ENCODE results near the gene PP2D1. TPM values are rescaled to one million over a fixed set of nuclear protein-coding genes. Genes with fewer than 3 reads are reported as not detected.

PP2D1 gene
- total RNA-seq, 1 experiment from 2014 or later = not detected

DNA sequence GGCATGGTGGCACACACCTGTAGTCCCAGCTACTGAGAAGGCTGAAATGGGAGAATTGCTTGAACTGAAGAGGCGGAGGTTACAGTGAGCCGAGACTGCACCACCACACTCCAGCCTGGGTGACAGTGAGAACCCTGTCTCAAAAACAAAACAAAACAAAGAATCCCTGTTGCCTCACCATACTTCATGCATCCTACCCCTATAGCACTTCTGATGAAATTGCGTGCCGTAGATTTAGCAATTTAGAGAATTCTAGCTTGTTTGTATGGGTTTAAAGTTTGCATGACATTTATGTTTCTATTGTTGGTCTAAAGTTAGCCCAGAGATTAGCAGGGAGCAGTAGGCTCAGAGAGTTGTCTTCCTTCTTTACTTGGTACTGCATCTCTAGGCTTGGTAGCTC, 57.4 kb downstream of the PP2D1 start:
- ChIA-PET CTCF (no interaction called here), POLR2A (no interaction called here)
- TF ChIP-seq SIN3A (IDR thresholded peaks at IDR 0.05; ENCODE audit: borderline replicate concordance, insufficient read depth, low read depth, low read length) = no peak
- TF ChIP-seq, protein P1, sequence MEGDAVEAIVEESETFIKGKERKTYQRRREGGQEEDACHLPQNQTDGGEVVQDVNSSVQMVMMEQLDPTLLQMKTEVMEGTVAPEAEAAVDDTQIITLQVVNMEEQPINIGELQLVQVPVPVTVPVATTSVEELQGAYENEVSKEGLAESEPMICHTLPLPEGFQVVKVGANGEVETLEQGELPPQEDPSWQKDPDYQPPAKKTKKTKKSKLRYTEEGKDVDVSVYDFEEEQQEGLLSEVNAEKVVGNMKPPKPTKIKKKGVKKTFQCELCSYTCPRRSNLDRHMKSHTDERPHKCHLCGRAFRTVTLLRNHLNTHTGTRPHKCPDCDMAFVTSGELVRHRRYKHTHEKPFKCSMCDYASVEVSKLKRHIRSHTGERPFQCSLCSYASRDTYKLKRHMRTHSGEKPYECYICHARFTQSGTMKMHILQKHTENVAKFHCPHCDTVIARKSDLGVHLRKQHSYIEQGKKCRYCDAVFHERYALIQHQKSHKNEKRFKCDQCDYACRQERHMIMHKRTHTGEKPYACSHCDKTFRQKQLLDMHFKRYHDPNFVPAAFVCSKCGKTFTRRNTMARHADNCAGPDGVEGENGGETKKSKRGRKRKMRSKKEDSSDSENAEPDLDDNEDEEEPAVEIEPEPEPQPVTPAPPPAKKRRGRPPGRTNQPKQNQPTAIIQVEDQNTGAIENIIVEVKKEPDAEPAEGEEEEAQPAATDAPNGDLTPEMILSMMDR (IDR thresholded peaks at IDR 0.05) = no peak
- no peak for TF ChIP-seq TCF7L2 (IDR thresholded peaks at IDR 0.05; ENCODE audit: low read depth, low read length)
- no peak for TF ChIP-seq POLR2AphosphoS5 (IDR thresholded peaks at IDR 0.05; ENCODE audit: low read depth, low read length)
- TF ChIP-seq, protein P2, sequence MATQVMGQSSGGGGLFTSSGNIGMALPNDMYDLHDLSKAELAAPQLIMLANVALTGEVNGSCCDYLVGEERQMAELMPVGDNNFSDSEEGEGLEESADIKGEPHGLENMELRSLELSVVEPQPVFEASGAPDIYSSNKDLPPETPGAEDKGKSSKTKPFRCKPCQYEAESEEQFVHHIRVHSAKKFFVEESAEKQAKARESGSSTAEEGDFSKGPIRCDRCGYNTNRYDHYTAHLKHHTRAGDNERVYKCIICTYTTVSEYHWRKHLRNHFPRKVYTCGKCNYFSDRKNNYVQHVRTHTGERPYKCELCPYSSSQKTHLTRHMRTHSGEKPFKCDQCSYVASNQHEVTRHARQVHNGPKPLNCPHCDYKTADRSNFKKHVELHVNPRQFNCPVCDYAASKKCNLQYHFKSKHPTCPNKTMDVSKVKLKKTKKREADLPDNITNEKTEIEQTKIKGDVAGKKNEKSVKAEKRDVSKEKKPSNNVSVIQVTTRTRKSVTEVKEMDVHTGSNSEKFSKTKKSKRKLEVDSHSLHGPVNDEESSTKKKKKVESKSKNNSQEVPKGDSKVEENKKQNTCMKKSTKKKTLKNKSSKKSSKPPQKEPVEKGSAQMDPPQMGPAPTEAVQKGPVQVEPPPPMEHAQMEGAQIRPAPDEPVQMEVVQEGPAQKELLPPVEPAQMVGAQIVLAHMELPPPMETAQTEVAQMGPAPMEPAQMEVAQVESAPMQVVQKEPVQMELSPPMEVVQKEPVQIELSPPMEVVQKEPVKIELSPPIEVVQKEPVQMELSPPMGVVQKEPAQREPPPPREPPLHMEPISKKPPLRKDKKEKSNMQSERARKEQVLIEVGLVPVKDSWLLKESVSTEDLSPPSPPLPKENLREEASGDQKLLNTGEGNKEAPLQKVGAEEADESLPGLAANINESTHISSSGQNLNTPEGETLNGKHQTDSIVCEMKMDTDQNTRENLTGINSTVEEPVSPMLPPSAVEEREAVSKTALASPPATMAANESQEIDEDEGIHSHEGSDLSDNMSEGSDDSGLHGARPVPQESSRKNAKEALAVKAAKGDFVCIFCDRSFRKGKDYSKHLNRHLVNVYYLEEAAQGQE (IDR thresholded peaks at IDR 0.05; ENCODE audit: insufficient read depth in 1 of 2, low read depth in 2 of 2, low read length in 1 of 2) = no peak
- no peak overlapping the region for H3K27ac ChIP-seq (ENCODE audit: low read length)
- in situ Hi-C loops (cut with HindIII; ENCODE audit: low pct_unique_long_range_greater_than_20kb, low sequenced_read_pairs) = no loop called here
- ATAC-seq (no peak), DNase-seq (ENCODE audit: low read depth, low spot score) (no peak)
- H3K4me1 ChIP-seq (ENCODE audit: control insufficient read depth, insufficient read depth, low read length) = peaks cover 2% of the 10 kb centered on the region
- H3K27me3 ChIP-seq (ENCODE audit: control insufficient read depth, insufficient read depth, low read length) = no peaks in the 10 kb centered on the region
- no peaks in the 10 kb centered on the region for H3K9me3 ChIP-seq (ENCODE audit: control insufficient read depth, insufficient read depth, low read depth, low read length)
- no peak overlapping the region for H3K4me3 ChIP-seq (ENCODE audit: low read depth in 2 of 2, low read length in 2 of 2)
- no TSS peak for BruUV-seq (replicated peaks)
- no peaks in the 10 kb centered on the region; the same call in 1 of the 2 replicates for H3K36me3 ChIP-seq (ENCODE audit: control insufficient read depth, insufficient read depth, low read length)
- intact Hi-C loops (cut with micrococcal nuclease; ENCODE audit: unreplicated experiment) = no loop called here

DNA sequence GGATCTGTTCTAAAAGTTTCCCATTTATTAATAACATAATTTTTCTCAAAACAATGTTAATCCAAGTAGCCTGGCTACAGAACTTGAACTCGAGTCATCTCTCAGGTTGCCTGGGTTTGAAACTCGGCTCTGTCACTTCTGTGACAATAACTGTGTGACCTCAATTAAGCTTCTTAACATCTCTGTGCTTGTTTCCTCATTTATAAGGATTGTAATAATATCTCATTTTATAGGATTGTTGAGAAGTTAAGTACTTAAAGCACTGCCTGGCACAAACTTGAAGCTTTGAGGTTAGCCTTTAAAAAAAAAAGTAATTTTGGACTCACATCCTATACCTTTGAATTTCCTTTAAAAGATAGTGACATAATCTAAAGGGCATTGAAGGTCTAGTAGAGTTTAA, 61.7 kb downstream of the PP2D1 start:
- H3K4me1 ChIP-seq (ENCODE audit: control insufficient read depth, insufficient read depth, low read length) = peaks cover 8% of the 10 kb centered on the region
- BruUV-seq (replicated peaks) = no TSS peak
- H3K27ac ChIP-seq (ENCODE audit: low read length) = no peak overlapping the region
- intact Hi-C loops (cut with micrococcal nuclease; ENCODE audit: unreplicated experiment) = no loop called here
- H3K4me3 ChIP-seq (ENCODE audit: low read depth in 2 of 2, low read length in 2 of 2) = no peak overlapping the region
- ChIA-PET POLR2A (no interaction called here), CTCF (no interaction called here)
- H3K27me3 ChIP-seq (ENCODE audit: control insufficient read depth, insufficient read depth, low read length) = no peaks in the 10 kb centered on the region
- no peaks in the 10 kb centered on the region for H3K9me3 ChIP-seq (ENCODE audit: control insufficient read depth, insufficient read depth, low read depth, low read length)
- DNase-seq (ENCODE audit: low read depth, low spot score) = no peak
- H3K36me3 ChIP-seq (ENCODE audit: control insufficient read depth, insufficient read depth, low read length) = peaks cover 7% of the 10 kb centered on the region
- TF ChIP-seq, protein P2 (IDR thresholded peaks at IDR 0.05; ENCODE audit: insufficient read depth in 1 of 2, low read depth in 2 of 2, low read length in 1 of 2) = no peak
- no peak for TF ChIP-seq TCF7L2 (IDR thresholded peaks at IDR 0.05; ENCODE audit: low read depth, low read length)
- TF ChIP-seq POLR2AphosphoS5 (IDR thresholded peaks at IDR 0.05; ENCODE audit: low read depth, low read length) = no peak
- no peak for TF ChIP-seq SIN3A (IDR thresholded peaks at IDR 0.05; ENCODE audit: borderline replicate concordance, insufficient read depth, low read depth, low read length)
- TF ChIP-seq, protein P1 (IDR thresholded peaks at IDR 0.05) = no peak
- no peak for ATAC-seq
- in situ Hi-C loops (cut with HindIII; ENCODE audit: low pct_unique_long_range_greater_than_20kb, low sequenced_read_pairs) = no loop called here
